Activated CD4-positive, alpha-beta T cell treated with anti-CD3 and anti-CD28 coated beads, Interleukin-2, Interleukin-4, amounts not matched to agents 100 ng/mL and 50 ng/mL, durations not matched to agents 16 hours and 8 hours (primary cell): Measurements from ENCODE around the gene PRSS27.
"Not testable (repeated sequence)": the region's sequence is repeated elsewhere in the genome, so short reads cannot be mapped to it uniquely, and the experiment has no call there.

Experiments
- DNase-seq: peaks from one replicate; pipeline ENCODE4 v3.0.0-alpha.2; 2020; ENCODE audit warnings: low spot score

The PRSS27 gene

DNA sequence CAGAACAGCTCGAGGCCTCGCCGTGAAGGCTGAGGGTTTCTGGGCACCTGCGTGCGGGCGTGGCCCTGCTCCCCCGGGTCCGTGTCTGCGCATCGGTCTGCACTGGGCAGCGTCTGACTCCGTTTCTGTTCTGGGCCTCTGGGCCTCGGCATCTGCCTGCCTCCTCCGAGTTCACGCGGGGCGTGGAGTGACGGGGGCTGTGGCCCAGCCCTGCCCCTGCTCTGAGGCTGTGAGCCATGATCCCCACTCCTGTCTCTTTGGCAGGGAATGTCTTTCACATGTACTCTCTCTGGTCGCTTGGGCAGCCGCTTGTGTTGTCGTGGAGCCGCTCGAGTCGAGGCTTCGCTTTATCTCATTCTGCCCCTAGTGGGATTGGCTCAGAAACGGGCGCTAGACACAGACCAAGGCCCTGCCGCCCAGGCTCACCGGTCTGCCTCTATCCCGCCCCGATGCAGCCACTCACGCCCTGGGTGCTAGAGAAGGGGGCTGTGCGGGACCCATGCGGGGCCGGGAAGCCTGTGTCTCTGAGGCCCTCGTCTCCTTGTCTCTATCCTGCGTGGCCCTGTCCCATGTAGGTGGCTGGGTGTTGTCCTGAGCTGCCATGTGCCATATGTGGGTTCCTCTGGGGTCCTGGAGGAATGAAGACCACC lies 23.3 kb downstream of the PRSS27 start:
- not testable (repeated sequence) for DNase-seq

GRCh38 chr16:2692948-2693651 lies 26.9 kb downstream of the PRSS27 start:
- DNase-seq = no peak

GRCh38 chr16:2692251-2692947 lies 27.6 kb downstream of the PRSS27 start:
- no peak for DNase-seq

GRCh38 chr16:2691491-2692248 lies 28.4 kb downstream of the PRSS27 start:
- DNase-seq = no peak

- DNase-seq = no peak
These were observed 29.2 kb downstream of the PRSS27 start for GRCh38 chr16:2690852-2691251.

- DNase-seq = no peak
These were observed 29.8 kb downstream of the PRSS27 start for GRCh38 chr16:2689968-2690801.

DNA sequence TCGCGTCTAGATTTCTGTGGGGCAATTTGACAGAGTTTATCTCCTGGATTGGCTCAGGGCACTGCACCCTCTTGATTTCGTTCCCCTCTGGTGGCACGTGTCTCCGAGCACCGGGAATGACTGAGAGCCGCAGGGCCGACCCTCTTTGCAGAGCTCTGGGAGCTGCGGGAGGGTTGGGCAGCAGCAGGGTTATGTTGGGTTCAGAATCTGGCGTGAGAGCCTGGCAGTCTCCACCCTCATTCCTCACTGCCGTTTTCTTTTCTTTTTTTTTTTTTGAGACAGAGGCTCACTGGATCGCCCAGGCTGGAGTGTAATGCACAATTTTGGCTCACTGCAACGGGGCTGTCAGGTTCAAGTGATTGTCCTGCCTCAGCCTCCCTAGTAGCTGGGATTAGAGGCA lies 30.6 kb downstream of the PRSS27 start:
- DNase-seq = not testable (repeated sequence)

DNA sequence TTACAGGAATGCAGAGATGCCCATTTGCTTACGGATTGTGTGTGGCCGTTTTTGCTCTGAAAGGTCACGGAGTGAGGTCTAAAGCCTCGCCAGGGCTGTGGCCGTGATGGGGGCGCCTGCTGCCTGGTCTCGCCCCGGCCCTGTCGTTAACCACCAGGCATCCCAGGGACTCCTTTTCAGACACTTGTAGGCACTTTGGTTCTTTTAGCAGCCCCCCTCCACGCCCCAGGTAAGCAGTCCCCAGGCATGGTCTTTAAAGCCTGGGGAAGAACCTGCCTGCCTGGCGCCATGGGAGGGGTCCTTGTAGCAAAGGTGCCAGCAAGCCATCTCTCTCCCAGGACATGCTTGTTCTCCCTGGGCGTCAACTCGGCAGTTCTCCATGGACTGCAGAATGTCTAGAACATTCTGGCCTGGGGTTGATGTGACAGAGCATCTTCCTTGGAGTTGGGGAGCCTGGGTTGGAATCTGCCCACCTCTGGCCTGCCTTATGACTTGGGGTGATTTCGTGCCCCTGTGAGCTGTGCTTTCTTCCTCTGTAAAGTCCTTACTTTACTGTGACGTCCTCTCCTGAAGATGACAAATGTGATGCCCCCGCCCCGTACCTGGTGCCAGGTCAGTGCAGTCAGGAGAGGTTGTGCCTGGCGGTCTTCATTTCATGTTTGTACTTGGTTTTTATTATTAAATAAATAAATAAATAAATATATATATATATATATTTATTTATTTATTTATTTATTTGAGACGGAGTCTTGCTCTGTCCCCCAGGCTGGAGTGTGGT lies 32.3 kb downstream of the PRSS27 start:
- DNase-seq = no peak

DNA sequence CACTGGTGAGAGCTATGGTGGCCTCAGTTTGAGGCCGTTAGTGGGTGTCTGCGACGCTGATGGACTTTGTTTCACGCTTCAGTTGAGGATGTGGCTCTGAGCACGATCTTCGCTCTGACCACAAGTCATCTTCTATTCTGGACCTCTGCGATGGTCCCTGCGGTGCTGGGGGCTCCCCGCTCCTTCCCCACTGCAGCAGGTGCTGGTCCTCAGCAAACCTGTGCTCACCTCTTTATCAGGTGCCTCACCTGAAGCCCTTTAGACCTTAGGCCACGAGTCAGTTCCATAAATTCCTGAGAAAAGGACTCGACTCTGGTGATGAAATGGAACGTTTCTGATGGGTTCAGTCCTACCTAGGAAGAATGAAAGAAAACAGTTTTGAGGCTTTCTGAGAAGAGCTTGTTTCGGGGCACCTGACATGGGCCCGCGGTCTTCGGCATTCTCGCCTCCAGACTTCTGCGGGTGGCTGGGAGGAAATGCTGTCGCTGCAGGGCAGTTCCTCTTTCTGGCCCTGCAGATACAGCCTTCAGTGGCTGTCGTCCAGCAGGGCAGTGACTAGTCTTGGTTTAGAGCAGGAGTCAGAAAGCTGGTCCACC lies 33.0 kb downstream of the PRSS27 start:
- no peak for DNase-seq

DNA sequence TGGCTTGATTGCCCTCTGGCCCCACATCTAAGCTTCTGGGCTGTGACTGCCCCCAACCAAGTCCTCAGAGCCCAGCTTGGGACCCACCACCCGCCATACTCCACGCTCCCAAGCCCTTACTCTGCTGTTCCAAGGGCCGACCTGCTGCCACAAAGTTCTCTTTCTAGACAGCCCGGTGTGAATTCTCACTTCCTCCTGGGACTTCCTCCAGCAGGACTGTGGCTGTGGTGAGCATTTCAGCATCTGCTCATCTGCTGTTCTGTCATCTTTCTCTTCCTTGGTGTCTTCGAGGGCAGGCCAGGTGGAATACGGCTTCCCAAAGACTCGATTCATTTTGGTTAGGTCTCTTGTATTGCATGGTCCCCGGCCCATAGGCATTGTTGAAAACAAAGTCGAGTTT lies 33.9 kb downstream of the PRSS27 start:
- DNase-seq = not testable (repeated sequence)

- DNase-seq = not testable (repeated sequence)
These were observed 37.0 kb downstream of the PRSS27 start for GRCh38 chr16:2683041-2683440.

DNA sequence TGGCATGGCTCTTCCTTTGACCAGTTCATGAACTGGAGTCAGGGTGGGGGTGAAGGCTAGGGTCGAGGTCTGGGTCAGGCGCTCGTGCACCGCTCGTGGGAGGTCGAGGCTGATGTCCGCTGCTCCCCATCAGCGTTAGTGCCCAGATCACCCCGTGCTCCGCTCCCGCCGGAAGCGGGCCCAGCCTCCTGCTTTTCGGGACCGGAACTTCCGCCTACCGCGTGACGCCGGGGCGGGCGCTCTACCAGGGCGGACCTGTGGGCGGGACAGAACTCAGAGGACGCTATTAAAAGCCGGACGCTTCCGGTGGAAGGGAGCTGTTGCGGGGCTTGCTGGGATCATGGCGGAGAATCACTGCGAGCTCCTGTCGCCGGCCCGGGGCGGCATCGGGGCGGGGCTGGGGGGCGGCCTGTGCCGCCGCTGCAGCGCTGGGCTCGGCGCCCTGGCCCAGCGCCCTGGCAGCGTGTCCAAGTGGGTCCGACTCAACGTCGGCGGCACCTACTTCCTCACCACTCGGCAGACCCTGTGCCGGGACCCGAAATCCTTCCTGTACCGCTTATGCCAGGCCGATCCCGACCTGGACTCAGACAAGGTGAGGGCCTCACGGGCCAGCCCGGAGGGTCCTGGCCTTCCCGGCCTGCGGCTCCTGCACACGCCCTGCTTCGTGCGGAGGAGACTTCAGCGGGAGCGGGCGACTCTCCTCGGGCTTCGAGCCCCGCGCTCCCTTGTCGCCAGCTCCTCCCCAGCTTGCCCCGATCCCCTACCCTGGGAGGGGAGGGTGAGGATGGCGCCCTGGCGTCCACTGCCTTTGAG lies 37.6 kb downstream of the PRSS27 start, which contains the start of gene KCTD5:
Gene KCTD5 (plus strand): TSS at position 315 of the 813 bp plus-strand sequence. CDS start 26 bp downstream, at position 341.
- peak; percentile 98 for DNase-seq

DNA sequence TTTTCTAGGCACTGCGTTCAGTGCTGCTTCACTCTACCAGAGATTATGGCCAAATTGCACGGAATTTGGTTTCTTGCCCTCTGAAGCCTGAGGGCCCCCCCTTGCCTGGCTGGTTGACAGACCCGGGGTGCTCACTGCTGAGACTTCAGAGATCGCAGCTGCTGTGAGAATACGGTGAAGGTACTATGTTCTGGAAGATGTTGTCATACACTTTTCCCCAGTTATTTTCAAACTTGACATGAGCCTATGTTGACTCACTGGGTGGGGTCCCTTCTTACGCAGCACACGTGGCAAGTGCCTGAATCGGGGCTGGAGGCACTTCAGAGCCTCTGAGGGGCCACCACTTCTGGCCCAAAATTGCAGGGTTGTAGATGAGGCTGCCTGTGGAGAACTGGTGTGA lies 39.7 kb downstream of the PRSS27 start:
- not testable (repeated sequence) for DNase-seq

DNA sequence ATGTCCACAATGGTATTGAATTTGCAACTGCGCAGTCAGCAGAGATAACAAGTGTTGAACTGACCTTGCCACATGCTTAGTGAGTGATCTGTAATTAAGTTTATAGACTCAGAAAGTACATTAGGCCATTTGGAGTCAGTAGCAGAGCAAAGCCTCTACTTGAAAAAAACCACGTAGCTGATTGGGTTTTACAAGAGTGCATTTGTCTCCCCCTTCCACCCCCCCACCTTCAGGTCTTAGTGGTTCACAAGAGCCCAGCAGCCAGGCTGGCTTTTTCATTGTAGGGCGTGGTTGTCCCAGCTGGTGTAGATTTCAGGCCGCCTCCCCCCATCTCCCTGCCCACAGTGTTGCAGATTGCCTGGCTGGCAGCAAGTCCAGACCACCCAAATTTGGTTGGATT lies 40.1 kb downstream of the PRSS27 start:
- DNase-seq = not testable (repeated sequence)

- not testable (repeated sequence) for DNase-seq
These were observed 41.6 kb downstream of the PRSS27 start for GRCh38 chr16:2678206-2678965.

GRCh38 chr16:2676937-2677336 lies 43.1 kb downstream of the PRSS27 start:
- DNase-seq = not testable (repeated sequence)

DNA sequence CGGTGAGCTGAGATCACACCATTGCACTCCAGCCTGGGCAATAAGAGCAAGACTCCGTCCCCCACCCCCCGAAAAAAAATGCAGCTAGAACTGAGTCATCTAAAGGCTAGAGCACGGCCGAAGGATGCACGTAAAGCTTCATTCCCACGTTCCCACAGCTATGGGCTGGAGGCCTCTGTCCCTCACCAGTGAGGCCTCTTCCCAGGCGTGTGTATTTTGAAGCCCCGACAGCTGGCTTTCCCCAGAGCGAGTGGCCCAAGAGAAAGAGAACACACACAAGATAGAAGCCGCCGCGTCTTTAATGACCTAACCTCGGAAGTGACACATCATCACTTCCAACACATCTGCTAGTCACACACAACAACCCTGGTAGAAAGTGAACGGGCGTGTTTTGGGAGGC lies 44.3 kb downstream of the PRSS27 start:
- no peak for DNase-seq

GRCh38 chr16:2675021-2675420 lies 45.0 kb downstream of the PRSS27 start:
- no peak for DNase-seq
